Memory B cell (primary cell): ENCODE results near the gene NUDT19.
A peak's percentile ranks its signal among the peaks of the same experiment; 100 is the strongest.
"Not testable (repeated sequence)": the region's sequence is repeated elsewhere in the genome, so short reads cannot be mapped to it uniquely, and the experiment has no call there.

Experiments
- ATAC-seq: fragments of 150-1000 bp; cut with Tn5 transposase; 2 replicates; pipeline ENCODE4 v1.10.0; 2021; ENCODE audit warnings: low read depth, mild to moderate bottlenecking, moderate library complexity
- DNase-seq, 2 donors: peaks; one replicate each; pipeline ENCODE4 v3.0.0; 2022; ENCODE audit warnings: low spot score in 2 of 2
- H3K27ac Mint-ChIP-seq: one replicate; pipeline ENCODE4 v1.8.0; 2022; ENCODE audit warnings: mild to moderate bottlenecking, moderate library complexity, mixed read lengths
- H3K27me3 Mint-ChIP-seq: one replicate; pipeline ENCODE4 v1.8.0; 2022; ENCODE audit warnings: mixed read lengths
- H3K36me3 Mint-ChIP-seq: one replicate; pipeline ENCODE4 v1.8.0; 2022; ENCODE audit warnings: mild to moderate bottlenecking, mixed read lengths
- H3K4me1 Mint-ChIP-seq: one replicate; pipeline ENCODE4 v1.8.0; 2022; ENCODE audit warnings: mixed read lengths
- H3K4me3 Mint-ChIP-seq: one replicate; pipeline ENCODE4 v1.8.0; 2022; ENCODE audit warnings: mild to moderate bottlenecking, moderate library complexity, mixed read lengths
- H3K9me3 Mint-ChIP-seq: one replicate; pipeline ENCODE4 v1.8.0; 2022; ENCODE audit warnings: mixed read lengths

The NUDT19 gene

DNA sequence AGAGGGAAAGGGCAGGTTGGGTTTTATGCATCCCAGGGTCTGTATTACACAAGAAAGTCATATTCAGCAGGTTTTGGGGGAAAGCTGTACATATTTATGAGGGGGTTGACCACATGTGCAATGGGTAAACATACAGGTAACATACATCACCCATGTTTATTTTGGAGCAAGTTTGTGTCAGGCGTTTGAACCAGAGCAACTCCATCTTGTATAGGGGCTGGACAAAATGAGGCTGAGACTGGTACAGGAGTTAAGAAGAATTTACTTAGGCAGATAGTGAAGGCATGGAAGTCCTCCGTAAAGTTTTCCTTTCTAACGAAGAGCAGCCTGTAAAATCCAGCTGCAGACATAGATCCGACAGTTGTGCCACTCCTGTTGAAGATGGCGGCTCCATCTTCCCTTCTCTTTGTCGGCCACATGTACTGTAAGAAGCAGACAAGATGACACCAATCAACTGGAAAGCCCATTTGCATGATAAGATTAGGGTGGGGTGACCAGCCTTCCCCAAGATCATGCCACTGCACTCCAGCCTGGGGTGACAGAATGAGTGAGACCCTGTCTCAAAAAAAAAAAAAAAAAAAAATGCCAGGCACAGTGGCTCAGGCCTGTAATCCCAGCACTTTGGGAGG, 4.7 kb upstream of the NUDT19 start:
- ATAC-seq (no peak), DNase-seq (no peak)
- Mint-ChIP-seq H3K9me3 (no peaks in the 10 kb centered on the region), H3K4me1 (peaks cover 4% of the 10 kb centered on the region), H3K4me3 (no peak overlapping the region), H3K27me3 (peaks cover 2% of the 10 kb centered on the region), H3K27ac (no peak overlapping the region), H3K36me3 (no peaks in the 10 kb centered on the region)

DNA sequence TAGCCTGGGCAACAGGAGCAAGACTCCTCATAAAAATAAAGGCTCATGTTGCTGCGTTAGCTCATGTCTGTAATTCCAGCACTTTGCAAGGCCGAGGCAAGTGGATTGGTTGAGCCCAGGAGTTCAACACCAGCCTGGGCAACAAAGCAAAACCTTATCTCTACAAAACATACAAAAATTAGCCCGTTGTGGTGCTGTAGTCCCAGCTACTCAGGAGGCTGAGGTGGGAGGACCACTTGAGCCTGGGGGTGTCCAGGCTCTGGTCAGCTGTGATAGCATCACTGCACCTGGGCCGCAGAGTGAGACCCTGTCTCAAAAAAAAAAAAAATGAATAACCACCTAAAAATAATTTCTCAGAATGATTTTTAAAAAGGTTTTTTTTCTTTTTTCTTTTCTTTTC, 3.9 kb upstream of the NUDT19 start:
- Mint-ChIP-seq H3K27ac (no peak overlapping the region), H3K4me1 (peaks cover 5% of the 10 kb centered on the region), H3K27me3 (no peaks in the 10 kb centered on the region), H3K9me3 (no peaks in the 10 kb centered on the region), H3K36me3 (no peaks in the 10 kb centered on the region), H3K4me3 (no peak overlapping the region)
- ATAC-seq (no peak), DNase-seq (no peak)

DNA sequence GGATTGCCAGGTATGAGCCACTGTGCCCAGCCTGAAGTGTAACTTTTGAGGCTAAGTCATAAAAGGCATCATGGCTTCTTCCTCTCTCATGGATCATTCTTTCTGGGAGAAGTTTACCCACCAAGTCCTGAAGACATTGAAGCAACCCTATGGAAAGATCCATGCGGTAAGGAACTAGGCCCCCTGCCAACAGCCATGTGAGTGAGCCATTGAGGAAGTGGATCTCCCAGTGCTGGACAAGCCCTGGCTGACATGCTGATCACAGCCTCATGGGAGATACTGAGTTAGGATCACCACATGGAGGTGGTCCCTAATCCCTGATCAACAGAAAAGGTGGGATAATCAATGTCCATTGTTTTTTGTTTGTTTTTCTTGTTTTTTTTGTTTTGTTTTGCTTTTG, 3.3 kb upstream of the NUDT19 start:
- no peaks in the 10 kb centered on the region for H3K9me3 Mint-ChIP-seq
- H3K27ac Mint-ChIP-seq: no peak overlapping the region

DNA sequence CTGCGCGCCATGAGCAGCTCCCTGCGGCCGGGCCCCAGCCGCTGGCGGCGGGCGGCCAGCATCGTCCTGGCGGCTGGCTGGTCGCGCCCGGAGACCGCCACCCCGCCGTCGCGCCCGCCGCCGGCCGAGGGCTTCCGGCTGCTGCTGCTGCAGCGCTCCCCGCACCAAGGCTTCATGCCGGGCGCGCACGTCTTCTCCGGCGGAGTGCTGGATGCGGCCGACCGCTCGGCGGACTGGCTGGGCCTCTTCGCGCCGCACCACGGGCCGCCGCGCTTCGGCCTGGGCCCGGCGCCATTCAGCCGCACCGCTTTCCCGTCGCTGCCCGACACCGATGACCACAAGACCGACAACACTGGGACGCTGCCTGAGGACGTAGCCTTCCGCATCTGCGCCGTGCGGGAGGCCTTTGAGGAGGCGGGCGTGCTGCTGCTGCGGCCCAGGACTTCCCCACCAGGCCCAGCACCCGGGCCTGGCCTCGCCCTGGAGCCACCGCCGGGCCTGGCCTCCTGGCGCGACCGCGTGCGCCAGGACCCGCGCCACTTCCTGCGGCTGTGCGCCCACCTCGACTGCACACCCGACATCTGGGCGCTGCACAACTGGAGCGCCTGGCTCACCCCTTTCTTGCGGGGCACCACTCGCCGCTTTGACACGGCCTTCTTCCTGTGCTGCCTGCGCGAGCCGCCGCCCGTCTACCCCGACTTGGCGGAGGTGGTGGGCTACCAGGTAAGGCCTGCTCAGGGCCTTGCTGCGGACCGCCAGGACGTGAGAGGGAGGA, 518 bp downstream of the NUDT19 start:
- peak overlapping the region; percentile 95 for H3K4me3 Mint-ChIP-seq
- DNase-seq: peak in 1 of 2 donors; percentile 39
- H3K27me3 Mint-ChIP-seq: no peaks in the 10 kb centered on the region
- no peaks in the 10 kb centered on the region for H3K9me3 Mint-ChIP-seq
- no peaks in the 10 kb centered on the region for H3K36me3 Mint-ChIP-seq
- peak; percentile 68 for ATAC-seq
- H3K27ac Mint-ChIP-seq: peak overlapping the region; percentile 39
- H3K4me1 Mint-ChIP-seq: peaks cover 35% of the 10 kb centered on the region

More for the DNA sequence above, 3.3 kb upstream of the NUDT19 start:
- no peaks in the 10 kb centered on the region for H3K36me3 Mint-ChIP-seq
- ATAC-seq (no peak), DNase-seq (no peak)
- H3K4me1 Mint-ChIP-seq: peaks cover 11% of the 10 kb centered on the region
- no peaks in the 10 kb centered on the region for H3K27me3 Mint-ChIP-seq
- H3K4me3 Mint-ChIP-seq: no peak overlapping the region

DNA sequence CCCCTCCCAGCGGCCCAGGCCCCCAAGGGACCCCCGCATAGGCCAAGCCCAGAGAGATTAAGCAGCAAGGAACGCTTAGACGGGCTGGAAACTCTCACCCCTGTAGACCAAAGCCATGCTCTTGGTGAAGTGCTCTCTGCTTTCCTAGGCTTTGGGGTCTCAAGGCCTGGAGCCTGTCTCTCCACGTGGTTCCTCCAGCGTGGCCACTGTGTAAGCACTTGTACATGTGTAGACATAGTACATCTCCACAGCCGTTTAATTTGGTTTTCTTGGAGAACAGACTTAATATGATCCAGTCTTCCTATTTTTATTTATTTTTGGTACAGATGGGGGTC, 1.1 kb downstream of the NUDT19 start:
- H3K36me3 Mint-ChIP-seq: peaks cover under 1% of the 10 kb centered on the region
- H3K27ac Mint-ChIP-seq: peak overlapping the region; percentile 39
- ATAC-seq (no peak), DNase-seq (no peak)
- no peaks in the 10 kb centered on the region for H3K27me3 Mint-ChIP-seq
- peaks cover 39% of the 10 kb centered on the region for H3K4me1 Mint-ChIP-seq
- peak overlapping the region; percentile 95 for H3K4me3 Mint-ChIP-seq
- H3K9me3 Mint-ChIP-seq: no peaks in the 10 kb centered on the region

DNA sequence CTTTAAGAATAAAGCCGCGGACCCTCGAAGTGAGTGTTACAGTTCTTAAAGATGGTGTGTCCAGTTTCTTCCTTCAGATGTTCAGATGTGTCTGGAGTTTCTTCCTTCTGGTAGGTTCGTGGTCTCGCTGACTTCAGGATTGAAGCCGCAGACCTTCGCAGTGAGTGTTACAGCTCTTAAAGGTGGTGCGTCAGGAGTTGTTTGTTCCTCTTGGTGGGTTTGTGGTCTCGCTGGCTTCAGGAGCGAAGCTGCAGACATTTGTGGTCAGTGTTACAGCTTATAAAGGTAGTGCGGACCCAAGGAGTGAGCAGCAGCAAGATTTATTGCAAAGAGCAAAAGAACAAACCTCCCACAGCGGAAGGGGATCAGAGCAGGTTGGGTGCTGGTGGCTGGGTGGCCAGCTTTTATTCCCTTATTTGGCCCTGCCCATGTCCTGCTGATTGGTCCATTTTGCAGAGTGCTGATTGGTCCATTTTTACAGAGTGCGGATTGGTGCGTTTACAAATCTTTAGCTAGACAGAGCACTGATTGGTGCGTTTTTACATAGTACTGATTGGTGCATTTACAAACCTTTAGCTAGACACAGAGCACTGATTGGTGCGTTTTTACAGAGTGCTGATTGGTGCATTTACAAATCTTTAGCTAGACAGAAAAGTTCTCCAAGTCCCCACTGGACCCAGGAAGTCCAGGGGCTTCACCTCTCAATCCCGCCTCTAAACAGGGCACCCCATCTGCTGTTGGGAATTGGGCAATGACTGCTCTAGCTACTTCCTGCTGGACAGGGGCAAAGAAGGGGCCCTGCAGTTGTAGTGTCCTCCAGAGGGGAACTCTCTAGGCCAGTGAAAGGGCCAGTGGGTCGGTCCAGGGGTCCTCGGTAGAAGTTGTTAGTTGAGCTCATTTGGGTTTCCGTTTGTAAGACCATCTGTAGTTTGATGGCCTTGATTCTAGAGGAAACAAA, 1.8 kb downstream of the NUDT19 start:
- not testable (repeated sequence) for H3K9me3 Mint-ChIP-seq, H3K27me3 Mint-ChIP-seq, DNase-seq, ATAC-seq, H3K36me3 Mint-ChIP-seq
- H3K4me3 Mint-ChIP-seq: peak overlapping the region; percentile 95
- peak overlapping the region; percentile 39 for H3K27ac Mint-ChIP-seq
- H3K4me1 Mint-ChIP-seq: peaks cover 41% of the 10 kb centered on the region

DNA sequence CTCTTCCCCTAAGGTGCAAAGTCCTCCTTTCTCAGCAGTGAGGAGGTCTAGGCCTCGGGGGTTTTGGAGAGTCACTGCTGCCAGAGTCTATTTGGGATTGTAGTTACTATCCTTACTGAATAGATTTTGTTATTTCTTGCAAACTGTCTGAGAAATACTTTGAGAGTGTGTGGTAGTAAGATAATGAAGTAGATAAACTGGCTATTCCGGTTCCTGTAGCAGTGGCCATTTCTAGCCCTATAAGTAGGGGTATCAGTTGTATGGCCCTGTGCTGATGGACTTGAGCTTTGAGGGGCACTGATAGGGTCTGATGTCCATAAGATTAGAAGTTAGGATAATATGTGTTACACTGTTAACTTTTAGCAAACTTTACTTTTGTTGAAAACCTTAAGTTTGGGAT, 2.7 kb downstream of the NUDT19 start:
- peak overlapping the region; percentile 9 for H3K4me3 Mint-ChIP-seq
- H3K27me3 Mint-ChIP-seq, H3K9me3 Mint-ChIP-seq, DNase-seq, ATAC-seq: not testable (repeated sequence)
- H3K4me1 Mint-ChIP-seq: peaks cover 41% of the 10 kb centered on the region
- H3K36me3 Mint-ChIP-seq: peaks cover 14% of the 10 kb centered on the region
- peak overlapping the region; percentile 39 for H3K27ac Mint-ChIP-seq

DNA sequence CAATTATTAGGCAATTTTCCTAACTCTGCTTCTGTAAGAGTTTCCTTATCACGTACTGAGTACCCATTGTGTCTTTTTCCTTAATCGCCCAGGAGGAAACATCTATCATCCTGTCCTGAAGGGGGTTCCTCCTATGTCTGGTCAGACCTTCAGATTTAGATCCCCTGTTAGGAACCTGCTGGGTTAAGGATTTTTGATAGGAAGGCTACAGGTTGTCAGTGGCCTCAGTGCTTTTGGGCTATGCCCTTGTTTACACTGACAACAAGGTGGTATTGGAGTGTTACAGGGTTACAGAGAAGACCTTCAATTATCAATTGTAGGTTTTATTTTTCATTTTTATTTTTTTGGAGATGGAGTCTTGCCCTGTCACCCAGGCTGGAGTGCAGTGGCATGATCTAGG, 3.2 kb downstream of the NUDT19 start:
- not testable (repeated sequence) for ATAC-seq, DNase-seq, H3K27me3 Mint-ChIP-seq, H3K9me3 Mint-ChIP-seq, H3K4me3 Mint-ChIP-seq, H3K27ac Mint-ChIP-seq
- peaks cover 18% of the 10 kb centered on the region for H3K36me3 Mint-ChIP-seq
- H3K4me1 Mint-ChIP-seq: peaks cover 41% of the 10 kb centered on the region

DNA sequence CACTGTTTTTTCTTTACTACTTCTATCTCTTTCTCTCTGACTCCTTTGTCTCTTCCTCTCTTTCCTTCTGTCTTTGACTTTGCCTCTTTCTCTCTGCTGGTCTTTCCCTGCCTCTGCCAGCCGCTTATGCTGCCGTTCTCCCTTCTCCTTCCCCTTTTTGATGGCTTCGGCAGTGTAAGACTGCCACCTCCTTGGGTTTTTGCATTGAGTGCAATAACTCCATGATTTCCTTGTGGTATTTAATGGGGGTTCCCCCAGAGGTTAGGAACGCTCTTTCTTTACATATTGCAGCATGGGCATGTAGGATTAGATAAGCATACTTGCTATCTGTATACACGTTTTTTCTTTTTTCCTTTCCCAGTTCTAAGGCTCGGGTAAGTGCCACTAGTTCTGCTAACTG, 3.9 kb downstream of the NUDT19 start:
- Mint-ChIP-seq H3K36me3 (peaks cover 18% of the 10 kb centered on the region), H3K4me3 (peak overlapping the region; percentile 30), H3K4me1 (peaks cover 41% of the 10 kb centered on the region), H3K27ac (peak overlapping the region; percentile 48)
- not testable (repeated sequence) for H3K9me3 Mint-ChIP-seq, ATAC-seq, H3K27me3 Mint-ChIP-seq, DNase-seq

DNA sequence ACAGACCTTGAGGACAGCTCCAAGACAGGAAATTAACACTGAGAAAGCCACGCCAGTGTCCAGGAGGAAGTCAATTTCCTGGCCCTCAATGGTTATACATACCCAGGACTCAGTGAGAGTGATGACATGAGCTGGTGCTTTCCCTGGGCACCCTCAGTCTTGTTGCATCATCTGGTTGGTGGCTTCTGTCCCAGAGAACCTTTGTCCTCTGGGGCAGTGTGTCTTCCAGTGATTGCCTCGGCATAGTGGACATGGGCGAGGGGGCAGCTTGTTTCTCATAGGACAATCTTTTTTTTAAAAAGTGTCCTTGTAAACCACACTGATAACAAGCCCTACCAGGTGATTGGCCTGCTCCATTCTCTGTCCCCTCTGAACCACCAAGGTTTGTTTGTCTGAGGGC, 5.2 kb downstream of the NUDT19 start:
- ATAC-seq, H3K4me3 Mint-ChIP-seq, H3K9me3 Mint-ChIP-seq, DNase-seq, H3K27ac Mint-ChIP-seq, H3K27me3 Mint-ChIP-seq: not testable (repeated sequence)
- Mint-ChIP-seq H3K4me1 (peaks cover 37% of the 10 kb centered on the region), H3K36me3 (peaks cover 21% of the 10 kb centered on the region)

DNA sequence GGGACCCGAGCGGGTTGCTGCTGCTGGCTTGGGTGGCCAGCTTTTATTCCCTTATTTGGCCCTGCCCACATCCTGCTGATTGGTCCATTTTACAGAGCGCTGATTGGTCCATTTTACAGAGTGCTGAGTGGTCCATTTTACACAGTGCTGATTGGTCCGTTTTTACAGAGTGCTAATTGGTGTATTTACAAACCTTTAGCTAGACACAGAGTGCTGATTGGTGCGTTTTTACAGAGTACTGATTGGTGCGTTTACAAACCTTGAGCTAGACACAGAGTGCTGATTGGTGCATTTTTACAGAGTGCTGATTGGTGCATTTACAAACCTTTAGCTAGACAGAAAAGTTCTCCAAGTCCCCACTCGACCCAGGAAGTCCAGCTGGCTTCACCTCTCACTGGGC, 8.5 kb downstream of the NUDT19 start:
- DNase-seq, ATAC-seq, H3K4me3 Mint-ChIP-seq, H3K9me3 Mint-ChIP-seq, H3K27me3 Mint-ChIP-seq, H3K27ac Mint-ChIP-seq: not testable (repeated sequence)
- Mint-ChIP-seq H3K4me1 (peaks cover 17% of the 10 kb centered on the region), H3K36me3 (peaks cover 33% of the 10 kb centered on the region)

DNA sequence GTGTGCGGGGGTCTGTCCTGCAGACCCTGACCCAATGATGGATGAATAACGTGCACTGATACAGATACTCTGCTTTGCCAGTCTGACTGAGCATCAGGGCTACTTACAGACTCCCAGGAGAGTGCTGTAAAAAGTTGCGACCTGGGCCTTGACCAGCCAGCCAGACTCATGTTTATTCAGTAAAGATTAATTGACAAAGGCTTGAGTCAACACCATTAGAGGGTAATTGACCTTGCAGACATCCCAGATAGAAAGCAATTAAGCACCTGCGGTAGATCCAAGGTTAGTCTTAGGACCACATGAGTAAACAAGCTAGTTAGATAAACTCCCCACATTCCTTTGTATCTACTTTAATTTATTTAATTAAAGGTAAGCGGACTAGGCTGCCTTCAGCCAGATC, 10.4 kb downstream of the NUDT19 start:
- DNase-seq (no peak), ATAC-seq (no peak)
- no peak overlapping the region for H3K27ac Mint-ChIP-seq
- H3K27me3 Mint-ChIP-seq: no peaks in the 10 kb centered on the region
- H3K4me3 Mint-ChIP-seq: no peak overlapping the region
- H3K36me3 Mint-ChIP-seq: peaks cover 33% of the 10 kb centered on the region
- peaks cover 6% of the 10 kb centered on the region for H3K4me1 Mint-ChIP-seq
- H3K9me3 Mint-ChIP-seq: peaks cover 8% of the 10 kb centered on the region

DNA sequence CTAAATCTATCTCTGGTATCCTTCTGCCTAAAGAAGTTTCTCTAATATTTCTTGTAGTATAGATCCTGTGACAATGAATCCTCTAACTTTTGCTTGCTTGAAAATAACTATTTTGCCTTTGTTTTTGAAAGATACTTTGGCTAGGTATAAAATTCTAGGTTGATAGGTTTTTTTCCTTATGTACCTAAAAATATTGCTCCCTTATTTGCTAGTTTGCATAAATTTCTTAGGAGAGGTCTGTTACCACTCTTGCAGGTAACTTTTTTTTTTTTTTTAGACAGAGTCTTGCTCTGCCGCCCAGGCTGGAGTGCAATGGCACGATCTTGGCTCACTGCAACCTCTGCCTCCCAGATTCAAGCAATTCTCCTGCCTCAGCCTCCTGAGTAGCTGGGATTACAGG, 12.4 kb downstream of the NUDT19 start:
- not testable (repeated sequence) for H3K4me3 Mint-ChIP-seq, H3K9me3 Mint-ChIP-seq, DNase-seq, H3K27me3 Mint-ChIP-seq, H3K27ac Mint-ChIP-seq, H3K4me1 Mint-ChIP-seq, ATAC-seq
- H3K36me3 Mint-ChIP-seq: peaks cover 21% of the 10 kb centered on the region

DNA sequence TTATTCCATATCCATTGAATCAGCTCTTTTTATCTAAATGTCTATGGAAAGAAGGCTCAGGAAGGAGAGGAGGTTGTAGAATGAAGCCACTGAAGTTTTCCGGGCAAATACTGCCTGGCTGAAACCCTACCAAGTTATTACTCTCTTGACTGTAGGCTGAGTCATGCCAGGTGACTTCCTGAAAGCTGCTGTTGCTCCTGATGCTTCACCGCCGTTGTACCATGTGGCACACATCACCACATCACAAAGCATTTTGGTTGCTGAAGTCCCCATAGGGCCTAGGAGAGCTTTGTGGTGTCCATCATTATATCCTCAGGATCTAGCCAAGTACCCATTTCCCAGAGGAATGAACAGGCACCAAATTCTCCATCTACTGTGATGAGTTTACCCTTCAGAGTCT, 16.8 kb downstream of the NUDT19 start:
- H3K4me3 Mint-ChIP-seq: no peak overlapping the region
- peaks cover 2% of the 10 kb centered on the region for H3K4me1 Mint-ChIP-seq
- DNase-seq (no peak), ATAC-seq (no peak)
- H3K9me3 Mint-ChIP-seq: peaks cover 4% of the 10 kb centered on the region
- H3K36me3 Mint-ChIP-seq: peaks cover 20% of the 10 kb centered on the region
- no peaks in the 10 kb centered on the region for H3K27me3 Mint-ChIP-seq
- H3K27ac Mint-ChIP-seq: no peak overlapping the region
